HG03196 (cell line): ENCODE results near the gene SOWAHA.

ENCODE experiments used
- ATAC-seq: cut with Tn5 transposase; IDR thresholded peaks from one replicate; pipeline ENCODE4 v1.9.1; 2021; ENCODE audit not compliant: unreplicated experiment

SOWAHA gene

DNA sequence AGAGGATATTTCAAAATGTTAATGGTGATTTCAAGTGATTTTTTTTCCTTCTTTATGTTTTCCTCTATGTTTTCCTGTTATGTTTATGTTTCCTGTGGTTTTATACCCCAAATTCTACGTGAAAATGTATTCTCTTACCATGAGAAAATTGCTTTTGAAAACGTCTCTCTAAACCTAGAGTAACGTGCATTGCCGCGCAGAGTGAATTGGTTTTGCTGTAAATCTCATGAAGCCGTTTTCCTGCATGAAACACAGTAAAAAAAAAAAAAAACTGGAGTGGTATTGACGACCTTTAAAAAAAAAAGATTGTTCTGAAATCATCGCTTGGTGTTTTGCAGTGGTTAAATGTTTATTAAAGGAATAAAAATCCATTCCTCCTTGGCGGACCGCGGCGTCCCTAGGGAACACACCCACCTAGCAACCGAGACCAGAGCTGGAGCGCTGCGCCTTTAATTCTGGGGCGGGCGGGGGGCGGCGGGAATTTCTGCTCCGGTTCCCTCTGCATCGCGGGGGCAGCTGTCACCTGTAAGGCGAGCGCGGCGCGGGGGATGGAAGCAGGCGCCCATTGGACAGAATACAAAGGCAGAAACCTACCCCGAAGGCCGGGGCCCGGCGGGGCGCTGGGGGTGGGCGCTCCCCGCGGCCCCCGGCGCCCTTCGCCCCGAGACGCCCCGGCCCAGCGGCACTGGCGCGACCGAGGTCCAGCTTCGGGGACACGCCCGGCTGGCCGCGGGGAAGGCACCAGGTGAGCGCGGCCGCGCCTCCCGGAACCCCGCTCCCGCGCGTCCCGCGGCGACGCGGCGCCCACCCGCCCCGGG, at the start of gene SOWAHA:
Gene SOWAHA, plus strand, starts transcription at position 522 of the 818 bp plus-strand sequence. CDS start 320 bp downstream, outside the sequence.
- no peak for ATAC-seq

DNA sequence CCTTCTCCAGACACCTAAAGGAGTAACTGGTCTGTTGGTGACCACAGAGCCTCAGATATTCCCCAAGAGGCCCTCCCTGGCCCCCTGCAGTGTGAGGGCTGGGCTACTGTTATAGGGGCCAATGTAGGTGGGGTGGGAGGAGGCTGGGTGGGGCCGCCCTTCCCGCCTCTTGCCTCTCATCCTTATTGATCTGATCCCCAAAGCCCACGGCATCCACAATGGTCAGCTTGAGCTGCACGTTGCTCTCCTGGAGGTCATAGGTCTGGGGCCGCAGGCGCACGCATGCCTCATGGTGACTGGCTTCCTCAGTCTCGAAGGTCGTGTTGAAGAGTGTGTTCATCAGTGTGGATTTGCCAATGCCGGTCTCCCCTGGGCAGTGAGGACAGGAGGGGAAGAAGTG, 49.1 kb upstream of the SOWAHA start:
- ATAC-seq, result no peak

DNA sequence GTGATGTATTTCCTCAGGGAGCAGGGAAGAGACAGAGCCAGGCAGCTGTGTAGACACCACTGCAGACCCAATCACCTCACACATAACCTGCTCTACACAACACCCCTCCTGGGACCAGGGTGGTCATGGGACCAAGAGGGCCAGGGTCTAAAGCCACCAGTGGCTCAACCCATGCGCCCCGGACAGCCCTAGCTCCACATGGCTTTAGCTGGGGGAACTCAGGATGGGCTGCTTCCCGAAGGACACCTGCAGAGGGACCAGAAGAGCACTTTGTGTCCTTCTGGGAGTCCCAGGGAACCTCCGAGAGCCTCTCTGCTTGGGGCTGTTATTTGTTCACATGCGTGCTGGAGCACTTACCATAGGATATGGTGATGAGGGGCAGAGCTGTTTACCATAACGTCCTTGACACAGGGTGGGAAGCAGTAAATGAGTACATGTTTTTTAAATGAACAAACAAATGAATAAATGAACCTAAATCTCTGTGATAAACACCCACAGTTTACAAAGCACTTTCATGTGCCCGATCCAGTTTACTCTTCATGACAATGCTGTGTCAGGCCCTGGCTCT, 48.3 kb upstream of the SOWAHA start:
- no peak for ATAC-seq

DNA sequence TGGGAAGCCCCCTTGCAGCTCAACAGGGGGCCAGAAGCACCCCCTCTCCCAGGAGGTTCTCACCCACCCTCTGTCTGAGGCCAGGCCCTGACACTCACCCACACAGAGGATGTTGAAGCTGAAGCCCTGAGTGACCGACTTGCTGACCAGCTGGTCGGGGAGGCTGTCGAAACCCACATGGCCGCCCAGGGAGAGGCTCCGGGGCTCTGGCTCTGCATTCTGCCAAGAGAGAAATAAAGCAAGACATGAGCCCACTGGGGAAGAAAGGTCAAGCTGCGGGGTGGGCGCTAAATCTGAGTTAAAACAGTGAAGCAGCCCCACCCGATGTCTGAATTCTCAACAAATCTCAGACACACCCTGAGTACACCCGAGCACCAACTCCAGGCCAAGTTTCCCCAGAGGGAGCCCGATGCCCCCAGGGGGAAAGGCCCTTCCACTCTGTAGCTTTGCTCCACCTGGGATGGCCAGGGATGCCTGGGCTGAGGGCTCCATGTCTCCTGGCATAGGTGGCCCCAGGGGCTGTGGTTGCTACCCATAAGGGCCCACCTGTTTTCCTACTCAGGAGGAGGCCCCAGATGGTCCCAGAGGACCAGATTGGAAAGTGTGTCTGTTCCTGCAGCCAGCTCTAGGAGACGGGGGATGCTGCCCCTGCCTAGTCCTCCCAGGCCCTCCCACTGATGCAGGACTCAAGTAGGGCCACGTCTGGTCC, 47.6 kb upstream of the SOWAHA start:
- ATAC-seq, result no peak

DNA sequence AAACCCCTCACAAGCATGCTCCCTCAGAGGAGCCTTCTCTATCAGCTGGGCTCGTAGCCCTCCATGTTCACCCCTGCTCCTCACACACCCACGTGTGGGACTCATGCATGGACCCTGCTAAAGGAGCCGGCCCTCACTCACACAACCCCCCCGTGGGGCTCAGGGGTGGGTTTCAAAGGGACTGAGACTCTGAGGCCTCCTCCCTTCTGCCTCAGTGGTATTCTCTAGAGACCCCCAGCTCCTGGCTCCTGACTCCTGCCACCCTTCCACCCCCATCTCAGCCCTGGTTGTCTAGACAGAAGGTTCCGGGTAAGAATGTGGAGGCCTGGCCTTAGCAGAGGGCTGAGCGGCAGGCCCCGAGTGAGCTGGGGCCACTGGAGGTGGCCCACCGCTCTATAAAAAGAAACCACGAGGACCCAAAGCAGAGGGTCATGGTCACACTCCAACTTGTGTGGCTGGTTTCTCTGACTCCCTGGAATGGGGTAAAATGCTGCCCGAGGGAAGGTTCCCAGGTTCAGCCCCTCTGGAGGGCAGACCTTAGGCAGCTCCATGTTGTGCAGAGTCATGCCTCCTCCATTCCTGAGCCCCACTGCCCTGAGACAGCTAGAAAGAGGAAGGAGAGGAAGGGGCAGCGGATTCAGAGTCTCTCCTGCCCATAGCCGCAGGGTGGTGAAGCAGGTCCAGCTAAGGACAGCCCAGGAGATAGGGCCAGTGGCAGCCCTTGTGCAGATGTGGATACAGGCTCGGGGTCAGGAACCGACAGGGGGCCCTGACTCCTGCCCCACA, 46.9 kb upstream of the SOWAHA start:
- ATAC-seq, result no peak

DNA sequence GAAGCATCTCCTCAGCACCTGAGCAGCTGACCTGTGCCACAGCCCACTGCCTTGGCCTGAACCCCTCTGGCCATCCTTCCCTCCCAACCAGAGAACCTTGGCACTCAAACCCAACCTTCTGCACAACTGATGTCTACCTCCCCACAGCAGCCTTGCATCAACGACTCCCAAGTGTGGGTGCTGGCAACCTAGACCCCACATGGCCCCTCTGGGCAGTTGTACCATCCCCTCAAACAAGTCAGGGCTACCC, 46.4 kb upstream of the SOWAHA start:
- no peak for ATAC-seq

DNA sequence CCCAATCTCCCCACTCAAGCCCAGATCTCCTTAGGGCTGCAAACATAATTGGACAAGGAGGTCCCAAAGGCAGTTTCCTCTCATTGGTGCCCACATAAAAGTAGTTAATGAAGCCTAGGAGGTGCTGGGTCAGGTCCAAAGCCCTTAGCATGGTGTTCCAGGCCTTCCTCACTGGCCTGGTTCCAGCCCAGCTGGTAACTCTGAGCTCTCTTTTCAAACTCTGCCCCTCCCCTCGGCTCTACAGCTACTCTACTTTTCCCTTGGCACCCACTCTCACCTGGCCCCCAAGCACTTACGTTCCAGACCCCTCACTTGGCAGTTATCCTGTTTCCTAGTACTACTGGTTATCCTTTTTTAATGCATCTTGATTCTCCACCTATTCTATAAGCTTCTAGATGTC, 46.0 kb upstream of the SOWAHA start:
- ATAC-seq, result no peak

DNA sequence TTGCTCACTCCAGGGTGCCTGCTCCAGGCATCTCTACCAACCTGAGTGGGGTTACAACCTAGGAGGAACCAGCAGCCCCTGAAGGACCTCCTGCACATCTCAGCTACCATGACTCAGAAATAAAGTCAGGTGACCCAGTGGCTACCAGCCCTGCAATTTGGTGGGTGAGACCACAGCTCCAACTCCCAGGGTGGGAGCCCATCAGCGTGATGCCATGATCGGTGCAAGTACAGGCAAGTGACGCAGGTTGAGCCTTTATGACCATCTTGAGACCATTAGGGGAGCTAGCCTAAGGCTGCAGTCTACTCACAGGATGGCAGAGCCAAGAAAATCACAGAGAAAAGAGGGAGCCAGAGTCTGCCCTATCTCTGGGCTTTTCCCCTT, 44.6 kb upstream of the SOWAHA start:
- no peak for ATAC-seq

DNA sequence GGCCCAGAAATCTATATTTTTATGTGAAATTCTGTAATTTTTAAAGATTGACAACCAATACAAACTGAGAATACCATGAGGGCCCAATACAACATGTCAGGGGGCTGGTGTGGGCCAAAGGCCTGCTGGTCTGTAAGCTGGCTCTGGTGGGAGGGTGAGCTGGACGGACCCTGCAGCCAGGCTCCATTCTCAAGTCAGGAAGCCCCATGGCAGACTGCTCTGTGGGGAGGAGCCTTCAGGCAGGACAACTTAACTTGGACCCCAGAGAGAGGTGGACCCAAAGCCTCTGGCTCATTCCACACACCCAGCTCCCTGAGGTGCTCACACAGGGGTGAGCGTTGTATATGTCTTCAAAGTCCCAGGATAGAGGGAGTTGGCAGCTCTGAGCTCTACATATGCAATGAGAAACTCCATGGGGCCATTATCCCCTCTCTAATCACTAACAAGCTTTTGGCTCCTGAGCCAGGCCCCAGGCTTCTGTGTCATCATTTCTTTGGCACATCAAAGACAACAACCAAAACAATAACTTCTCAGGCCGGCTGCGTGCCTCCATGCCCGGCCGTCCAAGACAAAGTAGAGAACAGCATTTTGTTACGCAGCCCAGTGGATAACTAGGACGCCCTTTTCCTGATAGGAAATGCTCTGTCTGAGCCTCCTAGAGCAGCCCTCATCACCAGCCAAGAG, 42.5 kb upstream of the SOWAHA start:
- ATAC-seq, result no peak

DNA sequence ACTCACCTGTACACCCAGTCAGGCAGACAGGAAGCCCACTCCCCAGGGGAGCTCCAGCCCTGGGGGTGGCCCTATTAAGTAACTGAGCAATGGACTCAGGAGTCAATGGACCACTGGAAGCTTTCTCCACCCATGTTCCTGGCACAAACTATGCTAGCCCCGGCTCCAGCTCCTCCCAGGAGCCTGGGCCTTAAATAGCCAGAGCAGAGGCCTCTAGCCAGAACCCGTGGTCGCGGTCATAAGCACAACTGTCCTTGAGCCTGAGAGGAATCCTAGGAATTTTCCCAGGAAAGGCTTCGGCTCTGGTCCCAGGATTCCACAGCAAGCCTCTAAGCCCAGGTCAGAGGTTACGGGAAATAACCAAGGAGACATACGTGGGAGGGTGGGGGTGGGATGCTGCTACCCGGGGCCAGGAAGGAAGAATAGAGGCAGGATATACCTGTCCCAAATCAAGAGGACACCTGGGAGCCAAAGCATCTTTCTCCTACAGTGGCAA, 41.6 kb upstream of the SOWAHA start:
- no peak for ATAC-seq

DNA sequence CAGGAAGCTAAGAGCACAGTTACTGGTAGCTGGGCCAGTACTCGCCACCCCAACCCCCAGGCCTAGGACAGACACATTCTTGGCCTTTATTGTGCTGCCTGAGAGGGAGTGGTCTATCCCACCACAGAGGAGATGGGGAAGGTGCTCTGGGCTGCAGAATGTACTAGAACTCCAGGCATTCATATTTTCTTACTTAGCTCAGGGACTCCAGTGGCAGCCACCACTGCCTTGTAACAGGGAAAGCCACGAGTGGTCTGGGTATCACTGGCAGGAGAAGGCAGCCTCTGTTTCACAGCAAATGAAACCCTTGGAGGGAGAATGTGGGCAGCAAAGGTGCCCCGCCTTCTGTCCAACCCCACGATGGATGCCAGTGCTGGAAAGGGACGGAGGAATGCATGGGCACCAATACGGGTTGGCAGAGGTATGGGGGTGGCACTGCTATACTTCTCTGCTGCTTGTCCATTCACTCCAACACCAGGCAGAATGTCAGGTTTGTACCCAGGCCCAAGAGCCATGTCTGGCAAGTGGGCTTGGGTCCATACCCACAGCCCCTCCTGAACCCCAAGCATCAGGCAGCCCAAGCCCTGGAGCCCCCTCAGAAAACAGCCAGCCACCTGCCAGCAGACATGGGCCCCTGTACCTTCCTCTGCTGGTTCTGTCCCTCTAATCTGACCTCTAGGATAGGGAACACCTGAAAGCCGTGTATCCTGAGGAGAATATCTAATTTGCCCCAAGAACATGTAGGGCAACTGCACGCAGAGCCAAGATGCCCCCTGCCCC, 40.6 kb upstream of the SOWAHA start:
- no peak for ATAC-seq

DNA sequence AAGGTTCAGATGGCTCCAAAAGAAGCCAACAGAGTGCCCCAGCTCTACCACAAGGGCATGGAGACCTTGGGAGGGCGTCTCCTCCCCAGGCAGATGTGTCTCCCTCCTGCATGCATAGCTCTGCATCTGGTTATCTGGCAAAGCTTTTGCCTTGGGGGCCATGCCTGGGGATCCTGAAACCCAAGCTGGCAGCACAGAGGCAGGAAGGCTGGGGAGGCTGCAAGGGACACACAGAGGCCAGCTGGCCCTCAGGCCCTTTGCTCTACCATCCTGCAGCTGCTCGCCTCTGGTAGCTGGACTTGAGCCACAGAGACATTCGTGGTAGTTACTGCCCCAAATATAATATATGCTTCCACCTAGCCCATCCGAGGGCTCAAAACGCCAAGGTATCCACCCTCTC, 40.0 kb upstream of the SOWAHA start:
- no peak for ATAC-seq

DNA sequence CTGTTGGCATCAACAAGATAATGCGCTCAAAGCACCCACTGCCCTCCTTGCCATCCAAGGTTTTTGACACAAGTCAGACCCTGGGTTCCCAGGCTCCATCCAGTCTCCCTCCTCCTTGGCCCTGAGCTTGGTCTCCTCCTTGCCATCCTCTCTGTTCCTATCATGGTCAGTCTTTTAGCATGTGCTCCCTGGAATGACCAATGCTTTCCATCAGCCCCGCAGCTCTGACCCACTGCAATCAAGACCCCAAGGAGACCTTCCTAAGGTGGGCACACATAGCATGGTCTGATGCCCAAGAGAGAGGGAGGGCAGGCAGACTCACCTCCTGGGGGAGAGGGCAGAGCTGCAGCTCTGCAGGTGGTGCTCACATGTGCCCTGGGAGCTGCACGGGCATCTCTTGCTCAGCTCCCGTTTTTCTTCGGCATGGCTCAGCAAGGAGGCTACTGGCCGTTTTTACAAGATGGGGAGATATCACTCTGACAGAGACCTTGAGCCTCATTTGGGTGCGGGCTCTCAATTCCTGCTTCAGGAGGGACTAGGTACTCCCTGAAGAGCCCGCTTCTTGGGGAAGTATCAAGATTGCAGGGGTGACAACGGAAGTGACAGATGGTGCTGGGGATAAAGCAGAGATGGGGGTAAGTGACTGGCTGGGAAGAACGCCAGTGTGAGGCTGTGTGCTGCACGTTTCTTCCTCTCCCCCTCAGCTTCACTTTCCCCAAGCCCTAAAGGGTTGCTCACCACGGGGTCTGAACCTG, 39.3 kb upstream of the SOWAHA start:
- no peak for ATAC-seq

DNA sequence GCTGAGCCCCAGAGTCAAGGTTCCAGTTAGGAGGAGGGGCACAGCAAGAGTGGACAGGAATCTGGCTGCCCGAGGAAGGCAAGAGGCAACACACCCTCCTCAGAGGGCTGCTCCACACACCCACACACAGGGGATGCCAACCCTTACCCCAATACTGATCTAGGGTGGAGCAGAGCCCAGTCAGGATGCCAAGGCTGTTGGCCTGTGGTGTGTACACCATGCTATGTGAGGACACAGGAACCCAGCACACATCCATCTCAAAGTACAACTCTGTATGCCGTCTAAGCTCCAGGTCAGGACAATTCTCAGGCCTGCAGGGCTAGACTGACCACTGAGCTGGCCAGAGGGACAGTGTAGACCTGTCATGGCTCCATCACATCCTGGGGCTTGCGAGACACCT, 38.7 kb upstream of the SOWAHA start:
- no peak for ATAC-seq

DNA sequence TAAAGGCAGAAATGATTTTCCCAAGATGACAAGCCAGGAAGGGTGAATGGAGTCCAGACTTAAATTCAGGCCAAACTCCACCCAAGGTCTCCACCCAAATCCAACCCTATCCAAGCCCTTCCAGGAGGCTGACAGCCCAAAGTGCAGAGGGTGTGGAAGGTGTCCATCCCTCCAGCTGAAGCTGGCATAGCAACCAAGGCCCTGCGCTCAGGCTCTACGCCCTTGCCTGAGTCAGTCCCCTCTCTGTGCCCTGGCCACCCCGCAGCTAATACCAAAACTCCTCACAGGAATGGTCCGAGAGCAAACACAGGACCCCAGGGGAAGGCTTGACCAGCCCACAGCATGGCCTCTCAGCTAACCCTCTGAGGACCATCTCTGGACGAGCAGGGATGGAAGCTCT, 38.2 kb upstream of the SOWAHA start:
- ATAC-seq, result no peak

DNA sequence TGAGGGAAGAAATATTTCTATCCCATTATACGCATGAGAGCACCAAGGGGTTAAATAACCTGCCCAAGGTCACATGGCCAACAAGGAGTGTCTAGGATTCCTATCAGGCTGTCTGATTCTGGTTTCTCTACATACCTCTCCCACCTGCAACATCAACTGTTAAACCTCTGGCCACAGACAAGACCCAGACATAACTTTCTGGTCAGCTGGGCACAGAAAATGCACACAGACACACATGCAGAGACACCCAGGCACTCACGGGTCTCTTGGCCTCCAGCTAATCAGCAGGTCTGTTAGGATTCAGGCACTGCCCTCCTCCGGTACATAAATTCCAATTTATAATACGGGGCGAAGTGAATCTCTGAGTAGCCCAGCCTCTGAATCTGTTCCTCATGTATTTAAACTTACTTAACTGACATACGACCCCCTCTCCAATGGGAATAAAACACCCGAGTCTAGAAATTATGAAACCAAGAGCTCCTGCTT, 37.6 kb upstream of the SOWAHA start:
- no peak for ATAC-seq

DNA sequence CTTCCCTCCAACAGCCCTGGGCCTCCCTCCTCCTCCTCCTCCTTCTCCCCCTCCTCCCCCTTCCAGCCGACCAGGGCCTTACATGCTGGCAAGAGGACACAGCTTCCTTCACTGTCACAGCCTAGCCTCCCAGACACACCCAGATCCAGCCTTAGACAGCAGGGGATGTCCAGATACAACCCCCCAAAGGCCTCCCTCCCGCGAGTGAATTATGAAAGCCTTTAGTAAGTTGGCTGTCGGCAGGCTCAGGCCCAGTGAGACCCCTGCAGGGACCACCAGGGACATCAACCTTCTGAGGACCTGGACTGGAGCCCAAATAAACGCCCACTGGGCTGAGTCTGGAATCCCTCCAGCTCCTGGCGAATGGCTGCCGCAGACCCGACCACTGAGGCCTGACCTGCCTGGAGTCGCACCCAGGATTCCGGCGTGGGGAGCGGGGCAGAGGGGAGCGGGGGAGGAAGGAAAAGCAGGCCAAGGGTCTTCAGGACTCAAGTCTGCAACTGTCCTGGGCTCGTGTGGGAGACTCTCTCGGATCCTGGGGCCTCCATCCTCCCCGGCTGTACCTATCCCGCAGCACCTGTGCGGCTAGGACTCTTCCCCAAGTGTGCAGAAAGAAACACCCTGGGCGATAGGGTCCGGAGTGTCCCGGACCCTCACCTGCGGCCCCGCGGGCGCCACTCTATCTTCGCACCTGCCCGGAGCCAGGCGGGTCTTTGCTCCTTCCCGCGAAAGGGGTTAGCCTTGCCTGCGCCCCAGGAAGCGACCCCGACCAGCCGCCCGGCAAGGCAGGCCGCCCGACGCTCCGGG, 36.8 kb upstream of the SOWAHA start:
- no peak for ATAC-seq

DNA sequence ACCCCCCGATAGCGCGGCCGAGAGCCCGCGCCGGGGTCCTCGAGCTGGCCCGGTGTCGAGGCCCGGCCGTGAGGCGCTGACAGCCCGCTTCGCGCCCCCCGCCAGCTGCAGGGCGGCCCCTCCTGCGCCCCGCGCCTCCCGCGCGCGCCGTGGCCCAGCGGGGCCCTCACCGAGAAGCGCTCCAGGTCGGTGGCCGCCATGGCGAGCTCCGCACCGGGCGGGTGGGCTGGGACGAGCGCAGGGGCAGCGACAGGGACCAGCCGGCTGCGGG, 36.2 kb upstream of the SOWAHA start:
- ATAC-seq, result no peak
